Naive thymus-derived CD4-positive, alpha-beta T cell (primary cell): ENCODE data around the gene SBF1. TPM values are rescaled to one million over a fixed set of nuclear protein-coding genes. Genes with fewer than 3 reads are reported as not detected.

Experiments
- ATAC-seq: fragments of 150-1000 bp; cut with Tn5 transposase; 2 replicates; pipeline ENCODE4 v1.10.0; 2021; ENCODE audit warnings: mild to moderate bottlenecking, moderate library complexity
- CTCF ChIA-PET: fragments of 350-600 bp; sonication (Branson Sonifier 250); formaldehyde crosslinking; loops from one replicate; lab custom pipeline; 2021; ENCODE audit warnings: antibody characterized with exemption; lab: Charles Lee
- POLR2A ChIA-PET: fragments of 350-600 bp; sonication (Branson Sonifier 250); formaldehyde crosslinking; loops from one replicate; lab custom pipeline; 2021; ENCODE audit warnings: antibody characterized with exemption, inconsistent platforms; lab: Charles Lee
- DNase-seq, 9 donors: peaks; one replicate each; pipeline versions ENCODE4 v3.0.0 to v3.0.0-alpha.2; 2020 to 2022; ENCODE audit warnings: mixed read lengths in 1 of 9
- H3K27ac ChIP-seq: one replicate; pipeline ENCODE4 v1.7.0; 2013; ENCODE audit warnings: mild to moderate bottlenecking, low read depth, low read length, moderate library complexity
- H3K27me3 ChIP-seq, 2 donors: one replicate each; pipeline ENCODE4 v1.7.0; 2013; ENCODE audit warnings: low read length in 2 of 2, mild to moderate bottlenecking in 2 of 2, moderate library complexity in 2 of 2; ENCODE audit not compliant: control insufficient read depth in 2 of 2, insufficient read depth in 2 of 2
- H3K36me3 ChIP-seq, 3 experiments: 1 replicate in 2 of 3; 2 replicates in 1 of 3; pipeline ENCODE4 v1.7.0; 2013; ENCODE audit warnings: low read length in 3 of 3, mild to moderate bottlenecking in 3 of 3, moderate library complexity in 1 of 3; ENCODE audit not compliant: insufficient read depth in 3 of 3, control insufficient read depth in 2 of 3
- H3K4me1 ChIP-seq, 2 donors: one replicate each; pipeline ENCODE4 v1.7.0; 2013; ENCODE audit warnings: low read length in 2 of 2, mild to moderate bottlenecking in 2 of 2, moderate library complexity in 1 of 2; ENCODE audit not compliant: control insufficient read depth in 2 of 2, insufficient read depth in 2 of 2
- H3K4me3 ChIP-seq: 2 replicates; pipeline ENCODE4 v1.7.0; 2013; ENCODE audit warnings: mild to moderate bottlenecking, low read length
- H3K9me3 ChIP-seq, 3 experiments: 1 replicate in 2 of 3; 2 replicates in 1 of 3; pipeline ENCODE4 v1.7.0; 2013; ENCODE audit warnings: low read length in 3 of 3; ENCODE audit not compliant: control insufficient read depth in 2 of 3
- H3K27ac Mint-ChIP-seq, 9 donors: one replicate each; pipeline ENCODE4 v1.8.0; 2020 to 2022; ENCODE audit warnings: mixed read lengths in 9 of 9, mild to moderate bottlenecking in 8 of 9, moderate library complexity in 5 of 9, inconsistent platforms in 2 of 9
- H3K27me3 Mint-ChIP-seq, 5 donors: one replicate each; pipeline ENCODE4 v1.8.0; 2021 to 2022; ENCODE audit warnings: mixed read lengths in 5 of 5, mild to moderate bottlenecking in 1 of 5
- H3K36me3 Mint-ChIP-seq, 5 donors: one replicate each; pipeline ENCODE4 v1.8.0; 2020 to 2022; ENCODE audit warnings: mixed read lengths in 5 of 5, mild to moderate bottlenecking in 3 of 5, inconsistent platforms in 1 of 5
- H3K4me1 Mint-ChIP-seq, 7 donors: one replicate each; pipeline ENCODE4 v1.8.0; 2020 to 2022; ENCODE audit warnings: mixed read lengths in 7 of 7, mild to moderate bottlenecking in 3 of 7, inconsistent platforms in 1 of 7
- H3K4me3 Mint-ChIP-seq, 10 donors: one replicate each; pipeline ENCODE4 v1.8.0; 2020 to 2022; ENCODE audit warnings: mild to moderate bottlenecking in 10 of 10, mixed read lengths in 10 of 10, moderate library complexity in 6 of 10, inconsistent platforms in 2 of 10
- H3K9me3 Mint-ChIP-seq, 11 donors: one replicate each; pipeline ENCODE4 v1.8.0; 2020 to 2022; ENCODE audit warnings: mixed read lengths in 11 of 11, mild to moderate bottlenecking in 4 of 11, inconsistent platforms in 1 of 11, moderate library complexity in 1 of 11
- intact Hi-C, 2 donors: fragments of 100-400 bp; cut with micrococcal nuclease; formaldehyde crosslinking; loops; one replicate each; pipeline ENCODE4 v1.15.1; 2023
- polyA plus RNA-seq, 2 donors: library from polyadenylated mRNA; unstranded; fragments of 300-500 nt; fragmentation: Illumina TruSeq; gene quantifications; one replicate each; pipeline ENCODE4 v1.2.3, GENCODE V29; 2021
- total RNA-seq, 6 experiments: library from RNA in 5 of 6; stranded (reverse) in 5 of 6; gene quantifications; 1 replicate in 5 of 6; 2 replicates in 1 of 6; pipeline ENCODE4 v1.2.3 and lab custom pipeline; 2021 to 2026

The SBF1 gene
- total and polyA plus RNA-seq, 7 experiments from 2014 or later = 15.2 to 209 (median 170) TPM

DNA sequence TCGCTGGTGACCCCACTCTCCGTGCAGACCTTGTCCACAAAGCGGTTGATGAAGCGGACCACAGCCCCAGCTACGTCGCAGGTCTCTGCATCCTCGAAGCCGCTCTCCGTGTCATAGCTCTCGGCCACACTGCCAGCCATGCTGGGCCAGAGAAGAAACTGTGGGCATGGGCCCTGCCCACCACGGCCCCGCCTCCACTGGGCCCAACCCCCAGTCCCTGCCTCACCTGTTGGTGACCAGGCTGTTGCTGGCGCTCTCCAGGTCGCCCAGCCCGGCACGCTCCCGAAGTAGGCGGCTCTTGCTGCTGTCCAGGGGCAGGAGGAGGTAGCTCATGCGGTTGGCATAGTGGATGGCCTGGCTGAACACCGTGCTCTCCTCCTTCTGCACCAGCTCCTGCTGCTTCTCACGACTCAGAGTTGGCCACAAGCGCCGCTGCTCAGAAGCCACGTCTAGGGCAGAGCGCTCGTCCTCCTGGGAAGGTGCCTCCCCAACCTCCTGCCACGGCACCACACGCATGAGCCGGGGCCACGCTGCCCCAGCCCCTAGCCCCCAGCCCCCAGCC, 12.8 kb downstream of the SBF1 start:
- CTCF ChIA-PET = no interaction called here
- intact Hi-C loops = no loop called here
- peaks cover 0 to 34% (median 14%) of the 10 kb centered on the region in 5 donors for H3K36me3 Mint-ChIP-seq
- POLR2A ChIA-PET = interaction anchor here (0.6 kb wide), 1 partner anchor 154 kb away, joined by 3 read pairs; no protein-coding TSS in a partner anchor
- no peak overlapping the region for H3K4me3 Mint-ChIP-seq
- Histone ChIP-seq H3K27me3 (no peaks in the 10 kb centered on the region), H3K36me3 (peaks cover 9 to 100% (median 33%) of the 10 kb centered on the region in 3 experiments), H3K9me3 (no peaks in the 10 kb centered on the region), H3K27ac (no peak overlapping the region), H3K4me3 (no peak overlapping the region), H3K4me1 (no peaks in the 10 kb centered on the region)
- no peaks in the 10 kb centered on the region for H3K27me3 Mint-ChIP-seq
- peaks cover 5 to 17% (median 6%) of the 10 kb centered on the region in 7 donors for H3K4me1 Mint-ChIP-seq
- H3K9me3 Mint-ChIP-seq = no peaks in the 10 kb centered on the region
- no peak overlapping the region for H3K27ac Mint-ChIP-seq
- ATAC-seq (no peak), DNase-seq (no peak)

- H3K4me3 Mint-ChIP-seq = no peak overlapping the region
- H3K4me1 Mint-ChIP-seq = peaks cover 0 to 12% (median 2%) of the 10 kb centered on the region in 7 donors
- H3K4me3 ChIP-seq = no peak overlapping the region
- no peak overlapping the region for H3K27ac Mint-ChIP-seq
- no peaks in the 10 kb centered on the region for H3K9me3 ChIP-seq
- intact Hi-C loops = no loop called here
- DNase-seq (no peak), ATAC-seq (no peak)
- H3K36me3 ChIP-seq = peaks cover 9 to 100% (median 35%) of the 10 kb centered on the region in 3 experiments
- CTCF ChIA-PET = no interaction called here
- H3K27ac ChIP-seq = no peak overlapping the region
- peaks cover 0 to 29% (median 10%) of the 10 kb centered on the region in 5 donors for H3K36me3 Mint-ChIP-seq
- POLR2A ChIA-PET = interaction anchor here (0.6 kb wide), 1 partner anchor 154 kb away, joined by 3 read pairs; no protein-coding TSS in a partner anchor
- H3K9me3 Mint-ChIP-seq = no peaks in the 10 kb centered on the region
- no peaks in the 10 kb centered on the region for H3K27me3 Mint-ChIP-seq
- H3K27me3 ChIP-seq = no peaks in the 10 kb centered on the region
- H3K4me1 ChIP-seq = no peaks in the 10 kb centered on the region
Observed at GRCh38 chr22:50461536-50461935, 13.3 kb downstream of the SBF1 start.

- ATAC-seq (no peak), DNase-seq (no peak)
- Mint-ChIP-seq H3K27me3 (no peaks in the 10 kb centered on the region), H3K4me1 (peaks cover 0 to 11% (median 2%) of the 10 kb centered on the region in 7 donors), H3K4me3 (no peak overlapping the region), H3K36me3 (peaks cover 0 to 28% (median 10%) of the 10 kb centered on the region in 5 donors), H3K9me3 (no peaks in the 10 kb centered on the region), H3K27ac (peak overlapping the region in 1 of 9 donors; percentile 52)
- H3K27ac ChIP-seq = no peak overlapping the region
- no peak overlapping the region for H3K4me3 ChIP-seq
- H3K4me1 ChIP-seq = no peaks in the 10 kb centered on the region
- ChIA-PET POLR2A (interaction anchor here (0.6 kb wide), 1 partner anchor 39 kb away, joined by 3 read pairs; no protein-coding TSS in a partner anchor), CTCF (interaction anchor here (0.9 to 1.1 kb wide), 2 partner anchors 34 to 37 kb away, joined by 3 read pairs; no protein-coding TSS in a partner anchor)
- peaks cover 9 to 99% (median 35%) of the 10 kb centered on the region in 3 experiments for H3K36me3 ChIP-seq
- no peaks in the 10 kb centered on the region for H3K27me3 ChIP-seq
- intact Hi-C loops = no loop called here
- H3K9me3 ChIP-seq = no peaks in the 10 kb centered on the region
Observed at GRCh38 chr22:50460938-50461337, 13.9 kb downstream of the SBF1 start.

- H3K36me3 ChIP-seq = peaks cover 9 to 99% (median 31%) of the 10 kb centered on the region in 3 experiments
- no peaks in the 10 kb centered on the region for H3K27me3 ChIP-seq
- H3K9me3 ChIP-seq = no peaks in the 10 kb centered on the region
- peak; percentile 18 for ATAC-seq
- Mint-ChIP-seq H3K27ac (no peak overlapping the region), H3K9me3 (no peaks in the 10 kb centered on the region), H3K36me3 (peaks cover 0 to 28% (median 10%) of the 10 kb centered on the region in 5 donors), H3K4me1 (peaks cover 0 to 11% (median 2%) of the 10 kb centered on the region in 7 donors), H3K27me3 (no peaks in the 10 kb centered on the region), H3K4me3 (no peak overlapping the region)
- DNase-seq = no peak
- POLR2A ChIA-PET = interaction anchor here (1.1 kb wide), 1 partner anchor 10 kb away, joined by 3 read pairs; no protein-coding TSS in a partner anchor
- intact Hi-C loops = loop anchor here (1.0 to 5.0 kb wide), 2 partner anchors 38 to 39 kb away; no protein-coding TSS in a partner anchor
- H3K27ac ChIP-seq = no peak overlapping the region
- H3K4me3 ChIP-seq = no peak overlapping the region
- H3K4me1 ChIP-seq = no peaks in the 10 kb centered on the region
- CTCF ChIA-PET = interaction anchor here (0.6 to 2.2 kb wide), 2 partner anchors 9 to 66 kb away, joined by 3 to 6 read pairs; partner anchors contain the start of gene SCO2
Observed at GRCh38 chr22:50459496-50460140, 15.2 kb downstream of the SBF1 start.

GRCh38 chr22:50459016-50459415, 15.8 kb downstream of the SBF1 start:
- intact Hi-C loops = loop anchor here (1.0 to 5.0 kb wide), 2 partner anchors 38 to 39 kb away; no protein-coding TSS in a partner anchor
- Mint-ChIP-seq H3K9me3 (no peaks in the 10 kb centered on the region), H3K4me1 (peaks cover 0 to 11% (median 2%) of the 10 kb centered on the region in 7 donors), H3K27me3 (no peaks in the 10 kb centered on the region), H3K36me3 (peaks cover 0 to 28% (median 10%) of the 10 kb centered on the region in 5 donors), H3K4me3 (no peak overlapping the region), H3K27ac (peak overlapping the region in 1 of 9 donors; percentile 80)
- Histone ChIP-seq H3K27me3 (no peaks in the 10 kb centered on the region), H3K4me3 (no peak overlapping the region), H3K36me3 (peaks cover 9 to 99% (median 24%) of the 10 kb centered on the region in 3 experiments), H3K4me1 (no peaks in the 10 kb centered on the region), H3K9me3 (no peaks in the 10 kb centered on the region), H3K27ac (no peak overlapping the region)
- ATAC-seq (no peak), DNase-seq (no peak)
- ChIA-PET CTCF (interaction anchor here (2.2 kb wide), 1 partner anchor 9 kb away, joined by 6 read pairs; no protein-coding TSS in a partner anchor), POLR2A (interaction anchor here (2.5 kb wide), 1 partner anchor 9 kb away, joined by 8 read pairs; no protein-coding TSS in a partner anchor)

DNA sequence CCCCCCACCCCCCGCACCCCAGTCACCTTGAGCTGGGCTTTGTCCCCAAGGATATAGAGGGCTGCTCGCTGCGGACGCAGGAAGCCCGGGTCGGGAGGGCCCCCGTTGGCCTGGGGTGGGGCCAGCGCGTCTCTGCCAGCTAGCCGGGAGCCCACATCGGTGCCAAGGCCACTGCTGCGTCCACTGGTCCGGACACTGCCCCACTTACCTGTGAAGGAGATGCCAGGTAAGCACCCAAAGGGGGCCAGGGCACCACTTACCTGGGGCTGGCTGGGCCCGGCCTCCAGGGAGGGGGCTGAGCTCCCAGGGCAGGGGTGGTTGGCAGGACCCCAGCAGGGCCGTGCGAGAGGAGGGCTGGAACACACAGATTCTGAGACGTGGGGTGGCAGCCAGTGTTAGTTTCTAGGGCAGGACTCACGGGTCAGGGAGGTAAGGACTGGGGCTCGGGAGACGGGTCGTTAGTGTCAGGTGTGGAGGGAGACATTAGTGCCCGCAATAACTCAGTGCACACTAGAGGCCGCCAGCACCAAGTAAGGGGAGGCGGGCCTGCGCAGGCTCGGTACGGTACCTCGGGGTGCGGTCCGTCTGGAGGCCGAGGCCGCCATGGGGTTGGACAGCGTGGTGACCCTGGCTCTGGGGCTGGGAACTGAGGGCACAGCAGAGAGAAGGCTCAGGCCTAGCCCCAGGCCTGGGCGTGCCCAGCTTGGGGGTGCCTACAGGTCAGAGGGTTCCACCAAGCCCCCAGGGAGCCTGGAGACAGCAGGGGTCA, 18.2 kb downstream of the SBF1 start:
- H3K36me3 Mint-ChIP-seq = peaks cover 0 to 25% (median 7%) of the 10 kb centered on the region in 5 donors
- no peak overlapping the region for H3K4me3 Mint-ChIP-seq

More for the DNA sequence above, 18.2 kb downstream of the SBF1 start:
- intact Hi-C loops = loop anchor here (2.0 to 5.0 kb wide), 2 partner anchors 14 to 41 kb away; no protein-coding TSS in a partner anchor
- H3K27me3 Mint-ChIP-seq = no peaks in the 10 kb centered on the region
- H3K4me1 Mint-ChIP-seq = peaks cover 0 to 8% (median 0%) of the 10 kb centered on the region in 7 donors
- Histone ChIP-seq H3K4me1 (no peaks in the 10 kb centered on the region), H3K27me3 (no peaks in the 10 kb centered on the region), H3K4me3 (no peak overlapping the region), H3K36me3 (peaks cover 0 to 96% (median 17%) of the 10 kb centered on the region in 3 experiments), H3K27ac (no peak overlapping the region), H3K9me3 (no peaks in the 10 kb centered on the region)
- CTCF ChIA-PET = interaction anchor here (1.3 to 1.5 kb wide), 2 partner anchors 13 to 41 kb away, joined by 3 to 8 read pairs; no protein-coding TSS in a partner anchor
- ATAC-seq (peak; percentile 38), DNase-seq (no peak)
- no peaks in the 10 kb centered on the region for H3K9me3 Mint-ChIP-seq
- peak overlapping the region in 4 of 9 donors; percentile 19 to 71 (median 28) for H3K27ac Mint-ChIP-seq
- POLR2A ChIA-PET = interaction anchor here (0.7 to 2.5 kb wide), 5 partner anchors 12 to 69 kb away, joined by 3 to 8 read pairs (median 5); partner anchors contain the start of gene SCO2
